ENCODE data around the gene CTNNBL1. TPM values are rescaled to one million over a fixed set of nuclear protein-coding genes. Genes with fewer than 3 reads are reported as not detected.
A peak's percentile ranks its signal among the peaks of the same experiment; 100 is the strongest.

The CTNNBL1 gene
- total and polyA plus RNA-seq, 7 donors: 26.7 to 44.0 (median 37.9) TPM

- no peaks in the 10 kb centered on the region for H3K27me3 ChIP-seq (ENCODE audit: insufficient read depth in 3 of 3, low read length in 2 of 3)
- no peak for TF ChIP-seq CTCF (IDR thresholded peaks at IDR 0.05)
- peaks cover 5 to 6% of the 10 kb centered on the region in 2 donors for H3K36me3 ChIP-seq (ENCODE audit: insufficient read depth in 1 of 2, low read depth in 1 of 2)
- ATAC-seq: no peak
- H3K4me1 ChIP-seq: peaks cover 60% of the 10 kb centered on the region
- H3K27ac ChIP-seq: peak overlapping the region; percentile 51
- intact Hi-C loops (cut with DNase I): no loop called here
- no peak for DNase-seq
- no peaks in the 10 kb centered on the region for H3K9me3 ChIP-seq
- no peak overlapping the region for H3K4me3 ChIP-seq
- WGBS, 3 donors: 68 to 77% (median 70%) methylated on average over 3 of the region's 3 CpGs
These were observed 36.1 kb downstream of the CTNNBL1 start for GRCh38 chr20:37729909-37730308.

GRCh38 chr20:37733416-37733815 is 39.6 kb downstream of the CTNNBL1 start:
- H3K9me3 ChIP-seq: peaks cover 5% of the 10 kb centered on the region
- H3K4me1 ChIP-seq: peaks cover 34% of the 10 kb centered on the region
- H3K27me3 ChIP-seq (ENCODE audit: insufficient read depth in 3 of 3, low read length in 2 of 3): no peaks in the 10 kb centered on the region
- TF ChIP-seq CTCF (IDR thresholded peaks at IDR 0.05): no peak
- 71 to 84% (median 77%) methylated on average over 4 of the region's 4 CpGs for WGBS, 3 donors
- intact Hi-C loops (cut with DNase I): no loop called here
- H3K4me3 ChIP-seq: no peak overlapping the region
- no peak overlapping the region for H3K27ac ChIP-seq
- DNase-seq: no peak
- peaks cover 16 to 27% of the 10 kb centered on the region in 2 donors for H3K36me3 ChIP-seq (ENCODE audit: insufficient read depth in 1 of 2, low read depth in 1 of 2)
- ATAC-seq: no peak

- ATAC-seq: no peak
These were observed 40.6 kb downstream of the CTNNBL1 start for GRCh38 chr20:37734228-37734985.

GRCh38 chr20:37735541-37735940 is 41.7 kb downstream of the CTNNBL1 start:
- Histone ChIP-seq H3K9me3 (peaks cover 5% of the 10 kb centered on the region), H3K27ac (no peak overlapping the region), H3K4me3 (no peak overlapping the region), H3K27me3 (ENCODE audit: insufficient read depth in 3 of 3, low read length in 2 of 3) (no peaks in the 10 kb centered on the region), H3K36me3 (ENCODE audit: insufficient read depth in 1 of 2, low read depth in 1 of 2) (peaks cover 19 to 32% of the 10 kb centered on the region in 2 donors), H3K4me1 (peaks cover 20% of the 10 kb centered on the region)
- ATAC-seq (no peak), DNase-seq (no peak)
- intact Hi-C loops (cut with DNase I): no loop called here
- TF ChIP-seq CTCF (IDR thresholded peaks at IDR 0.05): no peak

More at GRCh38 chr20:37734228-37734985, 40.6 kb downstream of the CTNNBL1 start:
- 64 to 81% (median 65%) methylated on average over 8 of the region's 8 CpGs for WGBS, 3 donors
- intact Hi-C loops (cut with DNase I): no loop called here
- Histone ChIP-seq H3K4me1 (peaks cover 29% of the 10 kb centered on the region), H3K27me3 (ENCODE audit: insufficient read depth in 3 of 3, low read length in 2 of 3) (no peaks in the 10 kb centered on the region), H3K27ac (no peak overlapping the region), H3K9me3 (peaks cover 5% of the 10 kb centered on the region), H3K4me3 (no peak overlapping the region), H3K36me3 (ENCODE audit: insufficient read depth in 1 of 2, low read depth in 1 of 2) (peaks cover 17 to 27% of the 10 kb centered on the region in 2 donors)
- no peak for TF ChIP-seq CTCF (IDR thresholded peaks at IDR 0.05)
- no peak for DNase-seq

- no peak for TF ChIP-seq CTCF (IDR thresholded peaks at IDR 0.05)
- Histone ChIP-seq H3K36me3 (ENCODE audit: insufficient read depth in 1 of 2, low read depth in 1 of 2) (peaks cover 19 to 32% of the 10 kb centered on the region in 2 donors), H3K4me1 (peaks cover 24% of the 10 kb centered on the region), H3K4me3 (no peak overlapping the region), H3K27me3 (ENCODE audit: insufficient read depth in 3 of 3, low read length in 2 of 3) (no peaks in the 10 kb centered on the region), H3K27ac (no peak overlapping the region), H3K9me3 (peaks cover 5% of the 10 kb centered on the region)
- DNase-seq: no peak
- WGBS, 3 donors: 75 to 83% (median 82%) methylated on average over 2 of the region's 2 CpGs
- ATAC-seq: no peak
- intact Hi-C loops (cut with DNase I): no loop called here
These were observed 42.3 kb downstream of the CTNNBL1 start for GRCh38 chr20:37736132-37736531.
